Measurements from ENCODE around the gene SPANXN1.
"Not testable (repeated sequence)": the region's sequence is repeated elsewhere in the genome, so short reads cannot be mapped to it uniquely, and the experiment has no call there.

Gene SPANXN1

GRCh38 chrX:145247203-145247602 is at the start of gene SPANXN1:
SPANXN1 (plus strand) TSS chrX:145247503; CDS start chrX:145247587, 84 bp downstream.
- not testable (repeated sequence) for DNase-seq

DNA sequence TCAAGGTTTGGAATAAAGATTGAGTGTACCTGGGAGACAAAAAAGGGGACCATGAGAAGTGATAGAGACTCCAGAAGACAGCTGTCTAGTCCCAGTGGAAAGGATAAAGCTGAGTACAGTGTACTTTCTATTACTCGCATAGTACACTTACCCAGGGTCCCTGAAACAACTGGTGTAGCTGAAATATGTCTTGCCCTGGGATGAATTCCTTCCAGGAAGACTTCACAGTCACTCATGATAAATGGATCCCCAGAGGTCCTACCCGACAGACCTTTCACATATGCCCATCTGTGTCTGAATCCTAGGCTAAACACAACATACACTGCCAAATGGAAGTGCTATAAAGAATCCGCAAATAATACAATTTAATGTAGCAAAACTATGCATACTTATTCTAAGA is 48.2 kb upstream of the SPANXN1 start:
- DNase-seq, result no peak

DNA sequence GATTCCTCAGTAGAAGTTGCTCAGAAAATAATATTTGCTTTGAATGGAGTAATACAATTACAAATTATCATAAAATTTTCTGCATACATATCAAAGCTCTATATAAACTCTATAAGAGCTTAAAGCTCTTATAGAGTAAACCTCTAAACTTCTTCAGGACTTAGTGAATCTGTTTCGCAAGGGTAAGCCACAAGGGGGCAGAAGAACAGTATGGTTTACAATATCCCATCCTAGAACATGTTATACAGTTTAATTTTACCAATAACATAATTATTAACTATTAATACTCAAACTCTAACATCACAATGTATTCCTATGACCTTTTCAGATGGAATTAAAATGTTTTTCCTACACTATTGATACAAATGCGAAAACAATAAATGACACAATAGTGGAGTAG is 33.8 kb upstream of the SPANXN1 start:
- DNase-seq, result no peak

DNA sequence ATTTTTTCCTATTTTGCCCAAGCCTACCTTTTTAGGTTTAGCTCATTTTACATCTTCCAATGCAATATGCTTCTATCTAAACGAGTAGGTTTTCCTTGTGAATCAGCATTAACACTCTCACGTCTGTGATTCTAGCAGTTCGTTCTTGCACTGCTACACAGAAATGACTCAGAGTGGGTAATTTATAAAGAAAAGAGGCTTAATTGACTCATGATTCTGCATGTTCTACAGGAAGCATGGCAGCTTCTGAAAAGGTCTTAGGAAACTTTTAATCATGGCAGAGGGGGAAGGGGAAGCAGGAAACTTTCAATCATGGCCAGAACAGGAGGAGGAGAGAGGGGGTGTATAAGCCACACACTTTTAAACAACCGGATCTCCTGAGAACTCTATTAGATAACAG is 44.9 kb downstream of the SPANXN1 start:
- no peak for DNase-seq
